ENCODE results near the gene SBDS.

GRCh38 chr7:66937940-66938339, 57.4 kb downstream of the SBDS start:
- TF ChIP-seq CTCF (conservative IDR thresholded peaks at IDR 0.05; ENCODE audit: low read length) (no peak), EZH2phosphoT487 (IDR thresholded peaks at IDR 0.05; ENCODE audit: borderline replicate concordance, low read depth, low read length) (no peak)

All from OCI-LY7 (cell line).